GM10847 (cell line): ENCODE results near the gene DNAAF1.

Experiments used
- POLR2A ChIP-seq: IDR thresholded peaks from 2 replicates; pipeline ENCODE4 v1.6.1; 2011; ENCODE audit not compliant: insufficient read length; ENCODE audit errors: extremely low read depth

DNAAF1 gene

GRCh38 chr16:84144859-84145639 lies at the start of gene DNAAF1, which contains the start of gene HSDL1:
TSS of gene DNAAF1 (plus strand) at chr16:84145308. CDS start at chr16:84145441, 133 bp downstream.
TSS of gene HSDL1 (minus strand) at chr16:84145177. CDS start at chr16:84131321, 13,856 bp downstream.
- TF ChIP-seq POLR2A = peak; percentile 46

DNA sequence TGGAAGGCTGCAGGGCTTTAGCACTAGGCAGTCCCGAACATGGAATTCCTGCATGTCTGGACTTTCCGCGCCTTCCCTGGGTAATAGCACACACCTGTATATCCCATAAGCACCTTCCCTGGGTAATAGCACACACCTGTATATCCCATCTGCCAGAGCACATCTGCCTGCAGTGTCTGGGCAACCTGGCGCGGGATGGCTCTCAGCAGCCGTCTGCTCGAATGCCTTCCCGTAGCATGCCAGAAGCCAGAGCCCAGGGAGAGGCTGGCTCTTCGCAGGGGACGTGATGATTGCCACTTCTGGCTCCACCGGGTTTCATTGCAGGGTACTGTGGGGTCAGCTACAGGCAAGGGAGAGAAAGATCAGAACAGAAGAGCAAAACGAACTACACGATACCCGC lies 49.6 kb upstream of the DNAAF1 start:
- TF ChIP-seq POLR2A = no peak

GRCh38 chr16:84096447-84097005 lies 48.6 kb upstream of the DNAAF1 start:
- no peak for TF ChIP-seq POLR2A

GRCh38 chr16:84098939-84099338 lies 46.2 kb upstream of the DNAAF1 start:
- TF ChIP-seq POLR2A = no peak

DNA sequence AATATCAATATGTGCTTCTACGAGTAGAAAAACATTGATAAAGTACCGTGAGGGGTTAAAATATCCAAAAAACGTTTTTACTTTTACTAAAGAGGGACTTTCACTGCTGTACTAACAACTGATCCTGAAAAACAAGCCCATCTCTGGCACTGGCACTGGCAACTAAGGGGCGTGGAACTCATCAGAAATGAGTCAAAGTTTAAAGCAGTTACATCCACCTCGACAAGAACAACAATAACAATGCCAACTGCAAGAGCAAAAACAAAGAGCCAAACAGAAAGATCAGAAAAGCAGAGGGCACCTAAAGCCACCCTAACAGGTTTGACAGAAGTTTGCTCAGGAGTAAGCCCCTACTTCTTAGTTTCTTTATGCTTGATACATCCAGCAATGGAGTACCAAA lies 41.4 kb upstream of the DNAAF1 start:
- TF ChIP-seq POLR2A = no peak

DNA sequence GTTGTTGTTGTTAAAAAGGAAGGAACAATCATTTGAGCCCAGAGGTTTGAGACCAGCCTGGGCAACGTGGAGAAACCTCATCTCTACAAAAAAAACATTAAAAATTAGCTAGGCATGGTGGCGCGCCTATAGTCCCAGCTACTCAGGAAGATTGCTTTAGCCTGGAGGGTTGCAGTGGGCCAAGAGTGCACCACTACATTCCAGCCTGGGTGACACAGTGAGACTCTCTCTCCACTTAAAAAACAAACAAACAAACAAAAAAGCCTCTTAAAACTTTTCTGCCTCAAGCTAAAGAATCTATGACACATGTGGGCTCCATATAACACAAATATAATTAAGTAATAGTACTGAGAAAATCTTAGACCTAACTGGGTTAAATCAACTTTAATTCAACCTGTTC lies 40.9 kb upstream of the DNAAF1 start:
- no peak for TF ChIP-seq POLR2A

DNA sequence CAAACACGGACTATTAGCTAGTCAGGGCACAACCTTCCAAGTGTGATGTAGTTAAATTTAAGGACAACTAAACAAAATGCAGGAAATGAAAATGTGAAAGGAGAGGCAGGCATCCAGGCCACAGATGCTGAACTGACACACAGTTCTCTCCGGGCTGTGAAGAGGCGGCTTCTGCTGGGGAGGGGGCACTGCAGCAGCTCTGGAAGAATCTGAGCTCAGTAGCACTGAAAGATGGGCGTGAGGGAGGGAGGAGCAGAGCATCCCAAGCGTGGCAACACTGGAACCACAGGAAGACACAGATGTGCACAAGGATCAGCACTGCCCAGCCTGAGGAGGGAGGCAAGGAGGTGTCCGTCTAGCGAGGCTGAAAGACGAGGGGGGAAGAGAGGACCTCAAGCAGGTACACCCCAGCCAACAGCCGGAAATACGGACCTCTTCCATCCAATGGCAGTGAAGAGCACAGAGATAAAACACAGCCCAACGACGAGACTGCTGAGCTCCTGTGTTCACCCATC lies 39.8 kb upstream of the DNAAF1 start:
- TF ChIP-seq POLR2A = no peak

DNA sequence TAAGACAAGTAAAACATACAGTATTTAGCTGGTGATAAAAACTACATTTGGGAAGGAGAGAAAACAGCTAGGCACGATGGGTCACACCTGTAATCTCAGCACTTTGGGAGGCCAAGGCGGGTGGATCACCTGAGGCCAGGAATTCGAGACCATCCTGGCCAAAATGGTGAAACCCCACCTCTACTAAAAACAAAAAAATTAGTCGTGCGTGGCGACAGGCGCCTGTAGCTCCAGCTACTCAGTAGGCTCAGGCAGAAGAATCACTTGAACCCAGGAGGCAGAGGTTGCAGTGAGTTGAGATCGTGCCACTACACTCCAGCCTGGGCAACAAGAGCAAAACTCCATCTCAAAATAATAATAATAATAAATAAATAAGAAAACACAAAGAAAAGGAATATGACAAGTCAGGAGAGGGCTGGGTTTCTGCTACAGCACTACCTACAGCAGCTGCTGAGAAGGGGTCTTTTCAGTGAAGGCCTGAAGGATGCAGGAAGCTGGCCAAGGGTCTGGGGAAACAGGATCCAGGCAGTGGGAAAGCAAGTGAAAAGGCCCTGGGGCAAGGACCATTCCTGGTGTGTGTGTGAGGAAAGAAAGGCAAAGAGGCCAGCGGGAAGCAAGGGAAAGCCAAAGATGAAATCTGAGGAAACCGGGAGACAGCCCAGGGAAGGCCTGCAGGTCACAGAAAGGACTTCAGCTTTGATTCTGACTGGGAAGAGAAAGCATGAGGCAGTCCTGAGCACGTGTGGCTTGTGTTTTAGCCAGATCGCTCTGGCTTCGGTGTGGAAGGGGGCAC lies 39.0 kb upstream of the DNAAF1 start:
- TF ChIP-seq POLR2A = no peak

- TF ChIP-seq POLR2A = no peak
Observed at GRCh38 chr16:84107921-84108320, 37.2 kb upstream of the DNAAF1 start.

DNA sequence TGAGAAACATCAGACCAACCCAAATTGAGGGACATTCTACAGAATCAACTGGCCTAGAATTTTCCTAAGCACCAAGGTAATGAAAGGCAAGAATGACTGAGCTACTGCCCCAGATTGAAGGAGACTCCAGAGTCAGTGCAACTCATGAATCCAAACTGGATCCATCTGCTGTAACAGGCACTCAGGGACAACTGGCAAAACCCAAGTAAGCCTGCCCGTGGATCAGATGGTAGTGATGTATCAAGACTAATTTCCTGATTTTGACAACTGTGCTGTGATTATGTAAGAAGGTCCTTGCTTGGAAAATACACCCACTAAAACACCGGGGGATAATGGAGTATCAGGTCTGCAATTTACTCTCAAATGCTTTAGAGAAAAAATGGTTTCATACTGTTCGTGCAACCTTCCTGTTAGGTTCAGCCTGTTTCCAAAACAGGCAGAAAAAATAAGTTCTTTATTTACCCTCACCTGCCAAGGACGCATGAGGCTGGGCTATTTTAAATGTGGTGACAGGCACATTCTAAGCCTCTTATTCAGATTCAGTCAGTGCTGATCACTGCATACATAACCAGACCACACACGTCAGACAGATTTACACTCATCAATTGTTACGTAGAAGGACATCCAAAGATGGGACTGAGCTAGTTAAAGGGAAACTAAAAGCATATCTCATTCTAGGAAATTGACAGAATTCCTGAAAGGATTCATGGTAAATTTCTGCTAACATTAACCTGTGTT lies 35.3 kb upstream of the DNAAF1 start:
- no peak for TF ChIP-seq POLR2A

- no peak for TF ChIP-seq POLR2A
Observed at GRCh38 chr16:84110527-84110926, 34.6 kb upstream of the DNAAF1 start.

GRCh38 chr16:84111525-84111924 lies 33.6 kb upstream of the DNAAF1 start:
- TF ChIP-seq POLR2A = no peak

GRCh38 chr16:84115919-84116719 lies 29.0 kb upstream of the DNAAF1 start:
- TF ChIP-seq POLR2A = no peak
